GM21423 (cell line): Measurements from ENCODE around the gene FGF12.
A peak's percentile ranks its signal among the peaks of the same experiment; 100 is the strongest.

Source experiments
- ATAC-seq: cut with Tn5 transposase; IDR thresholded peaks from one replicate; pipeline ENCODE4 v1.9.1; 2021; ENCODE audit warnings: mild to moderate bottlenecking, moderate library complexity; ENCODE audit not compliant: unreplicated experiment

Gene FGF12

DNA sequence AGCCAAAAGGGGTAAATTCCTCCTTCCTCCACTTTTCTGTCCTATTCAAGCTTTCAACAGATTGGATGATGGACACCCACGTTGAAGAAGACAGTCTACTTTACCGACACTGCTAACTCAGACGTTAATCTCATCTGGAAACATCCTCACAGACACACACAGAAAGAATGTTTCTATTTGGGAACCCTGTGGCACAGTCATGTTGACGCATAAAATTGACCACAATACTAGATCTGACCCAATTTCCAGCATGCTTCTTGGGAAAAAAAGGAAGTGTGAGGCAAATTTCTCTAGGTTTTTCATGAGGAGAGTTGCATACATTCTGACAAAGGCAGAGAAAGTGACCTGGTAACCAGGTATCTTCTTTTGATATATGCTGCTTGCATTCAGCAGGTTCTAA lies 594.1 kb downstream of the FGF12 start:
- no peak for ATAC-seq

GRCh38 chr3:192130534-192131132 lies 596.7 kb downstream of the FGF12 start:
- peak; percentile 84 for ATAC-seq

DNA sequence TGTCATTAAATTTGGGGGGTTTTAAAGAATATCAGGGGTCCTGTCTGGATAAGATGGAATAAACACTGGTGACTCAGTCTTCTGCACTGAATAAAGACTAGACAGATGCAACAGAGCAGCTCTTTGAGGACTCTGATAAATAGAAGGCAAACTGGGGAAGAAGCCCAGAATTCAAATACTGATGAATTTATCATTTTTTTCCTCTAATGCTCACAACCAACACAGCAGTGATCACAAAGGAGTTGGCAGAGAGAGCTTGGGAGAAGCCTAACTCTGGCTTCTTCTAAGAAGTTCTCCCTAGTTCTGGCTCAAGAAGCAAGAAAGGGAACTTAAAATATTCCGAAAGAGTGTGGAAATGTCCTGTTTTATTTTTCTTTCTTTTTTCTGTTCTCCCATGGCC lies 597.8 kb downstream of the FGF12 start:
- no peak for ATAC-seq

DNA sequence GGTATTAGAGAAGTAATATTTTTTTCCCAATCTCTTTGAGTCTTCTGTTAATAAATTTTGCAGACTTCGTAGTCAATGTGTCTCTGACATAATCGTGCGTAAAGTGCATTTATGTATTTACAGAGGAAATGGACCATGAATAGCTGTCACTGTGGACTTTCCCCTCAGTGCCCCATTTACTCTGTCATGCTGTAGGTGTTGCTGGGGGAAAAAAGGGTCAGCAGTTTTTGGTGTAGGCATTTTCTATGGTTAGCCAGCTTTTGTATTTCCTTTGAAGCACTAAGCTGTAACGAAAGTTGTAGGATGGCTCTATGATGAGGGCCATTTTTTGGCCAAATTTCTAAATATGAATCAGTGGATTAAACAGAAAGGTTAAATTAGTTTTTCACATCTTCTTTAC lies 598.4 kb downstream of the FGF12 start:
- peak; percentile 58 for ATAC-seq

DNA sequence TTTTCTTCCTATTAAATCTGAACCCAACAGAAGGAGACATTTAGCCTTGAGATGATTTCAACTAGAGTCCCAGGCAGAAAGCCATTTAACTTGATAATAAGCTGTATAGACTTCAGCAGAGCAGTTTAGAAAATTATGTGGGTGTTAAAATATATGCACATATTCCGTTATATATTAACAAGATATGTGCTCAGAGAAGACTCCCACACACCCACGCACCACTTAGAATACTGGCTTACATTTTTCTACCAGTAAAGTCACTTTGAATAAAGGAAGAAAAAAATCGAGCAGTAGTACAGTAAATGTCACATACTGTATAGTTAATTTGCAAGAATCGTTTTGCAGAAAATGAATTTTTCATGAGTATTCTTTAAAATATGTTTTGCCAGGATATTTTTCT lies 599.3 kb downstream of the FGF12 start:
- ATAC-seq = no peak

GRCh38 chr3:192122832-192123594 lies 604.3 kb downstream of the FGF12 start:
- ATAC-seq = peak; percentile 52

GRCh38 chr3:192121923-192122322 lies 605.4 kb downstream of the FGF12 start:
- no peak for ATAC-seq

DNA sequence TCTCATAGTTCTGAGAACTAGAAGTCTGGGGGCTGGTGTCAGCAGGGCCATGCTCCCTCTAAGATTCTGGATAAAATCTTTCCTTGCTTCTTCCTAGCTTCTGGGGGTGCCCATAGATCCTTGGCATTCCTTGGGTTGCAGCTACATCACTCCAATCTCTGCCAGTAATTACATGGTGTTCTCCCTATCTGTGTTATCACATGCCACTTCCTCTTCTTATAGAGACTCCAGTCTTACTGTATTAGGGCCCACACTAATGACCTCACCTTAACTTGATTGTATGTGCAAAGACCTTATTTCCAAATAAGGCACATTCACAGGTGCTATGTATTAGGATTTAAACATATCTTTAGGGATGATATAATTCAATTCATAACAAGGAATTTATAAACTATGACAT lies 618.5 kb downstream of the FGF12 start:
- no peak for ATAC-seq

DNA sequence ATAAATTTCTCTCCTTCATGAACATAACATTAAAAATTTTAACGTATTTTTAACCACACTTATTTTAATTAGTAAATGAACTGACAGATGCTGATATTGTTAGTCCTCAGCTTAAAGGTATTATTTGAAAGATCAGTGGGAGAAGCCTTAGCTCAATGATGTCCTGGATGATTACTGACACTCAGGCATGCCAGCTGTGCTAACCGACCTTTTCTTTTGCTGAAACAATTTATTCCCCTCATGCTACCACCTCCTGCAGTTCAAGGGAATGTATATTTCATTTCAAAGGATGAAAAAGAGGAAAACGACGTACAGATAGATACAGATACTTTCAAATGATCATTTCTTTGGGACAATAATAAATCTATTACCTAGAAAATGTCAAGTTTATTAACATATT lies 620.8 kb downstream of the FGF12 start:
- ATAC-seq = no peak

GRCh38 chr3:192092388-192093005 lies 634.8 kb downstream of the FGF12 start:
- peak; percentile 41 for ATAC-seq

DNA sequence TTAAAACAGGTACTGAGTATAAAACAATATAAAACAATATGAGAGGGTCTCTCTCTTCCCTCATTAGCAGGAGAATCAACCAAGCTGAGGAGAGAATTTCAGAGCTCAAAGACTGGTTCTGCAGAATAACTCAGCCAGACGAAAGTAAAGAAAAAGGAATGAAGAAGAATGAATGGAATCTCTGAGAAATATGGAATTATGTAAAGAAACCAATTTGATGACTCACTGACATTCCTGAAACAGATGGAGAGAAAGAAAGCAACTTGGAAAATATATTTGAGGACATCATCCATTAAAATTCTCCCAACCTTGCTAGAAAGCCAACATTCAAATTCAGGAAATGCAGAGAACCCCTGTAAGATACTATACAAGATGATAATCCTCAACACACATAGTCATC lies 635.5 kb downstream of the FGF12 start:
- ATAC-seq = no peak

DNA sequence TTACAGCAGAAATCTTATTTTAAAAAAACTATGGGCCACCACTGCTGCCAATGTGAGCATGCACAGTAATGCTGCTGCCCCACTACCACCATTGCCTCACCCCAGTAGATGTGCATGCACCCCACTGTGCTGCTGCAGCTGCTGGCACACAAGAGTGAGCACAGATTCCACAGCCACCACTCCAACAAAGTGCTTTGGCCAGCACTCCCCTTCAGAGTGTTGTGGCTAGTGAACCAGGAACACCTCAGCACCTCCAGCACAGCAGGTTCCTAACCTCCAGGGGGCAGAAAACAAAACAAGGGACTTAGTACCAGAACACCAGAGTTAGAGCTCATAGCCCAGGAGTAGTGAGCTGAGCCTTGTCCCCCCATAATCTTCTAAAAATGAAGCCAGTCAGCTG lies 636.8 kb downstream of the FGF12 start:
- peak; percentile 68 for ATAC-seq
